Measurements from ENCODE around the gene AVPR1B.

Gene AVPR1B

DNA sequence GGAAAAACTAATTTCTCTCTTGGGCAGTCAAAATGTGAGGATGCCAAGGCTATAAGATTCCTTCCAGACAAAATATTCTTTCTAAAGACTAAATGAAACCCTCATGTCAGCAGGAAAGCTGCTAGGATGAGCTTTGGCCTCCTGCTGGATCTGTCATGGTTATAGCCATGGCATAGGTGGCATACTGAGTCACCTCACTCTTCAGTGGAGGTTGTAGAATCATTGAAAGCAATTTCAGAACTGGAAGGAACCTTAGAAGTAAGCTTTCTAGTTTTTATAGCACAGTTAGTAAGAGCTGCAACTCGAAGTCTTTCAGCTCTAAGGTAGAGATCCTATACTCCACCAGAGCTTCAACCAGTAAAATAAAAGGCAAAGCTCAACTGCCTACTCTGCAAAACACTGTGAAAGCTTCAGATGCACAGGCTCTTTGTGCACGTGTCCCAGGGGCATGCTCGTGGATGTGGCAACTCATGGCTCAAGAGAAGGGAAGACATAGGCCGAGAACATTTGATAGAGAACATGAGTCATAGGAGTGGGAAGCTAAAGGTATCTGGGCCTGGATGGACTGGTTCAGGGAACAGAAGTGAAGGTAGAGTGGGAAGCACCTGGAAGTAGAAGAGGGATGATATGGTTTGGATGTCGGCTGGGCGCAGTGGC lies 5.8 kb downstream of the AVPR1B start:
- no peaks in the 10 kb centered on the region for H3K9me3 ChIP-seq (replicated peaks; ENCODE audit: low read length)
- peaks cover 72% of the 10 kb centered on the region for H3K27me3 ChIP-seq (ENCODE audit: control insufficient read depth, insufficient read depth, low read length)
- H3K4me1 ChIP-seq (ENCODE audit: control insufficient read depth, insufficient read depth, low read length), result no peaks in the 10 kb centered on the region
- no peak overlapping the region for H3K9ac ChIP-seq (ENCODE audit: low read depth, low read length)
- H3K4me3 ChIP-seq (ENCODE audit: low read length), result no peak overlapping the region
- no peaks in the 10 kb centered on the region for H3K36me3 ChIP-seq (ENCODE audit: insufficient read depth, low read length)
- H3K4me2 ChIP-seq (ENCODE audit: low read length), result no peak overlapping the region

DNA sequence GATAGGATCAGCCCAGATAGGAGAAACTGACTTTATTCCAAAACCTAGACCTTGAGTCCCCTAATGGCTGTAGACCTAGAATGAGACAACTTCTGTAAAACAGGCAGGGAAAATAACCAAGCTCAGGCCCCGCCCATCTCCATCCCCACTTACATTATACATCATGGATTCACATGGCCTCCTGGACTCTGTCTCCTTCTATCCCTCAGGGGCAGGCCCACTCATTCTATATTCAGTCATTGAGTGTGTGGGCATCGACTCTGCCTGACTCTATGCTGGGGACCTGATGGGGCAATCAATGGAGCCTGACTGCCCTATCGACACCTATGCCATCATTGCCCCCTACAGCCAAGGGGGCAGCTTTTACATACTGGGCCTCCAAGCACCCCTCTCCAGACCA lies 6.4 kb downstream of the AVPR1B start:
- H3K36me3 ChIP-seq (ENCODE audit: insufficient read depth, low read length), result no peaks in the 10 kb centered on the region
- H3K4me2 ChIP-seq (ENCODE audit: low read length), result no peak overlapping the region
- H3K4me3 ChIP-seq (ENCODE audit: low read length), result no peak overlapping the region
- no peak overlapping the region for H3K9ac ChIP-seq (ENCODE audit: low read depth, low read length)
- no peaks in the 10 kb centered on the region for H3K9me3 ChIP-seq (replicated peaks; ENCODE audit: low read length)
- H3K4me1 ChIP-seq (ENCODE audit: control insufficient read depth, insufficient read depth, low read length), result peaks cover 3% of the 10 kb centered on the region
- H3K27me3 ChIP-seq (ENCODE audit: control insufficient read depth, insufficient read depth, low read length), result peaks cover 67% of the 10 kb centered on the region

DNA sequence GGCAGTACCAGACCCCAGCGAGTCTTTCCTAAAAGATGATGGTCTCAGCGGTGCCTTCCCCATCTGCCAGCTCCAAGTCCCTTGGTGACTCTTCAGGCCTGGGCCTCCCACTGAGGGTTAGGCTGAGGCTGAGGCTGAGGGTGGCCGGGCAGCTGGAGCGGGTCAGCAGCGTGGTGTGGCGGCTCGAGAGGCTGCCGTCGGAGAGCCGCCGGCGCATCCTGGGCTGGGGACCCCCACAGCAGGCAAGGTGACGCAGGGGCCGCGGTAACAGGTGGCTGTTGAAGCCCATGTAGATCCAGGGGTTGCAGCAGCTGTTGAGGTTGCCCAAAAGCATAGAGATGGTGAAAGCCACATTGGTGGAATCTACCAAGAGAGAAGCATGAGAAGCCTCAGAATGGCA lies 7.0 kb downstream of the AVPR1B start:
- Histone ChIP-seq H3K4me2 (ENCODE audit: low read length) (no peak overlapping the region), H3K36me3 (ENCODE audit: insufficient read depth, low read length) (no peaks in the 10 kb centered on the region), H3K9me3 (replicated peaks; ENCODE audit: low read length) (no peaks in the 10 kb centered on the region), H3K9ac (ENCODE audit: low read depth, low read length) (no peak overlapping the region), H3K4me3 (ENCODE audit: low read length) (no peak overlapping the region), H3K4me1 (ENCODE audit: control insufficient read depth, insufficient read depth, low read length) (peaks cover 3% of the 10 kb centered on the region), H3K27me3 (ENCODE audit: control insufficient read depth, insufficient read depth, low read length) (peaks cover 60% of the 10 kb centered on the region)

DNA sequence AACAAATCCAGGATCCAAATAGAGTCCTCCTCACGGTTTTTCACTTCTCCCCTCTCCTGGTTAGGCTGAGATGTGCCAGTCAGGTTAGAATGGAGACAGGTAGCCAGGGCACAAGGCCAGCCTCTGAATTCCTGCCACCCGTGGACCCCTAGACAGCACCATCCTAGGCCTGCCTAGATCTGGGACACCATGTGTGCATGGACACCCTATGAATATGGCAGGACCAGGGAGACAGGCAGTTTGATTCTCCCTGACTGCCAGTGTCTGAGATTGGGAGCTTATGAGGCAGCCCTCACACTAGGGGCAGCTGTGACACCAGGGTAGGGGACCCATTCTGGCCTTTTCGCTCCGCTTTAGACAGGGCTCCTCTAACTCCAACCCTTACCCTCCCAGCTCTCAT lies 7.5 kb downstream of the AVPR1B start:
- H3K9ac ChIP-seq (ENCODE audit: low read depth, low read length), result no peak overlapping the region
- H3K9me3 ChIP-seq (replicated peaks; ENCODE audit: low read length), result no peaks in the 10 kb centered on the region
- H3K27me3 ChIP-seq (ENCODE audit: control insufficient read depth, insufficient read depth, low read length), result peaks cover 56% of the 10 kb centered on the region
- no peaks in the 10 kb centered on the region for H3K36me3 ChIP-seq (ENCODE audit: insufficient read depth, low read length)
- peaks cover 3% of the 10 kb centered on the region for H3K4me1 ChIP-seq (ENCODE audit: control insufficient read depth, insufficient read depth, low read length)
- no peak overlapping the region for H3K4me3 ChIP-seq (ENCODE audit: low read length)
- H3K4me2 ChIP-seq (ENCODE audit: low read length), result no peak overlapping the region

DNA sequence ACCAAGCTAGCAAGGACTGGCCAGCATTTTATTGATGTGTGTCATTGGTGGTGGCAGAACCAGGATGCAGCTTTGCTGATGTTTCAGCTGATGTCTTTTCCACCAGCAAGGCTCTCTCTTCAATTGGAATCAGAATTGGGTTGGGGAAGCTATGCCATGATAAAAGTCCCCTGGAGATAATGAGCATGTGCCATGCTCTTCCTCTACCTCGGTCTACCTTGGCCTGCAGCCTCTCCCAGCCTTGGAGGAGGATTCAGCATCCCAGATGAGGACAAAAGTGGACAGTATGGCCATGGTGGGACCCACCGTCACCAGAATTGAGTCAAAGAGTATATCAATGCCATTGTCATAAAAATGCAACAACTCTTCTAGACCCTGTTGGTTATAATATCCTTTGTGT lies 8.6 kb downstream of the AVPR1B start:
- Histone ChIP-seq H3K9me3 (replicated peaks; ENCODE audit: low read length) (no peaks in the 10 kb centered on the region), H3K4me3 (ENCODE audit: low read length) (no peak overlapping the region), H3K27me3 (ENCODE audit: control insufficient read depth, insufficient read depth, low read length) (peaks cover 45% of the 10 kb centered on the region), H3K4me2 (ENCODE audit: low read length) (no peak overlapping the region), H3K4me1 (ENCODE audit: control insufficient read depth, insufficient read depth, low read length) (peaks cover 3% of the 10 kb centered on the region), H3K36me3 (ENCODE audit: insufficient read depth, low read length) (no peaks in the 10 kb centered on the region), H3K9ac (ENCODE audit: low read depth, low read length) (no peak overlapping the region)

DNA sequence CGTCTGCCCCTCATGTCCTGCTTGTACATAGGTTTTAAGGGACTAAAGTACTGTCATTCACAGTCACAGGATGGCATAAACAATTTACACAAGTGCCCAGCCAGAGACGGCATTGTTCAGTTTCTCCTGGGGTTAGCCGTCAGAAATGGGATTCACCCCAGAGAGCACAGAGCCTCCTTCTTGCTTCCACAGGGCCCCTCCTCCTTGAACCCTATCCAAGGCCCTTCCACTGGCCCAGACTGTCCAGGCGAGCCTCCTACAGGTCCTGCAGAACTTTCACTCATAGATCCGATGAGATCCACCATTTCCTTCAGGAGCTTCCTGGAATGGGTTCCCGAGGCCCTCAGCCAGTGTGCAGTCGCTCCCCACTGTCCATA lies 10.0 kb downstream of the AVPR1B start:
- no peak overlapping the region for H3K9ac ChIP-seq (ENCODE audit: low read depth, low read length)
- no peaks in the 10 kb centered on the region for H3K36me3 ChIP-seq (ENCODE audit: insufficient read depth, low read length)
- no peak overlapping the region for H3K4me2 ChIP-seq (ENCODE audit: low read length)

DNA sequence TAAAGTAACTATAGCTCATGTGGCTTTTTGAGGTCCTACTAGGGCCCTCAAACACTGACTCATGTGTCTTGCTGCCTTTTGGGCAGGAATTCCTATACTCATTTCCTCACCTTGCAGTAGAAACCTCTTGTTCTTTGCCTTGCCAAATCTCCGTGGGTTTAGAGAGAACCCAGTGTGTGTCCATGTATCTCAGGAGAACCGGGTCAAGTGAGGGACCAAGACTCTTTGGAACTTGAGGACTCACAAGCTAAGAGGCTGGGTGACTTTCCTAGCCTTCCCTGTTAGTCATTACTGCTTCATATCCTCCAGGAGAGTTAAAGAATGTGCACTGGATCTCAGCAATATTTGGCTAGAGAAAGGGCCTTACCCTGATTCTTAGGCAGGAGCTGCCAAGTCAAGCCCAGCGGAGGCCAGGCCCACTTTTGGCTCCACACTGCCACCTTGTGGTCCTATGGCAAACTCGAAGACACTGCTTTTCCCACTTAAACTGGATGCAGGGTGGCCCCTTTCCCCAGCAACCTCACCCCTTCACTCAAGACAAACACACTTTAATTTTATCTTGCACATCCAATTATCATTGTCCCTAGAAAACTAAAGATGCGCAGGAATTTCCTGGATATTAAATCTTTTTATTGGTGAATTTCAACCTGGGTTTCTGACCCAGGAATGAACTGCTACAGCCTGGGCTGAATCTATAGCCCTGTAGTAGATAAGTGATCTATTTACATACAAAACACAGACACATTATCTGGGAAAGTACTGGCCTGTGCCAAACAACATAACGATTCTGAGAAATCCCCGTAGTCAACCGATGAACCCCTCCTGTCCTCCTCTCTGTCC lies 10.6 kb downstream of the AVPR1B start:
- H3K4me1 ChIP-seq (ENCODE audit: control insufficient read depth, insufficient read depth, low read length), result peaks cover 3% of the 10 kb centered on the region
- peaks cover 52% of the 10 kb centered on the region for H3K27me3 ChIP-seq (ENCODE audit: control insufficient read depth, insufficient read depth, low read length)
- H3K4me3 ChIP-seq (ENCODE audit: low read length), result no peak overlapping the region
- no peak overlapping the region for H3K9ac ChIP-seq (ENCODE audit: low read depth, low read length)
- H3K4me2 ChIP-seq (ENCODE audit: low read length), result no peak overlapping the region
- H3K36me3 ChIP-seq (ENCODE audit: insufficient read depth, low read length), result no peaks in the 10 kb centered on the region
- H3K9me3 ChIP-seq (replicated peaks; ENCODE audit: low read length), result no peaks in the 10 kb centered on the region

More for the DNA sequence above, 10.0 kb downstream of the AVPR1B start:
- Histone ChIP-seq H3K9me3 (replicated peaks; ENCODE audit: low read length) (no peaks in the 10 kb centered on the region), H3K4me3 (ENCODE audit: low read length) (no peak overlapping the region), H3K4me1 (ENCODE audit: control insufficient read depth, insufficient read depth, low read length) (peaks cover 3% of the 10 kb centered on the region), H3K27me3 (ENCODE audit: control insufficient read depth, insufficient read depth, low read length) (peaks cover 47% of the 10 kb centered on the region)

DNA sequence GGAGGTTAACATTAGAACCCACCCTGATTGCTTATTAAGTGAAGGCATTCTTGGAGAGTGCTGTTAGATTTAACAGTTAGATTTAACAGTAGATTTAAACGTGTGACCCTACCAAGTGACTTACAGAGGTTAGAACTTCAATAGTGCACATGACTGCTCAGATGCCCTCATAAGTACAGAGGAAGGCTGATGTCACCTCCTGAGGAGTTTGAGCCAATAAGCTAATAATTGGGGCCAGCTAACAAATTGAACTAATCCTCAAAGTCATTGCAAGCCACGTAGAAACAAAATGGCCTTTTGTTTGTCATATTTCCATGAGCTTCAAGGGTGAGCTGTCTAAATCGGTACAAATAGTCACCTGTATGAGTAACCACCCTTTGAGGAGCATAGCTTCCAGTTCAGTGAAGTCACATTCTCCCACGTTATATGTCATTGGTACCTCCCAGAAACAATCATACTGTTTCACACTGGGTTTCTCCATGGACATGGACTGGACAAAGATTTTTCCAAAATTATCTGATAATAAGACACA lies 11.7 kb downstream of the AVPR1B start:
- Histone ChIP-seq H3K4me1 (ENCODE audit: control insufficient read depth, insufficient read depth, low read length) (peaks cover 3% of the 10 kb centered on the region), H3K36me3 (ENCODE audit: insufficient read depth, low read length) (no peaks in the 10 kb centered on the region), H3K9ac (ENCODE audit: low read depth, low read length) (no peak overlapping the region), H3K27me3 (ENCODE audit: control insufficient read depth, insufficient read depth, low read length) (peaks cover 51% of the 10 kb centered on the region), H3K4me2 (ENCODE audit: low read length) (no peak overlapping the region), H3K9me3 (replicated peaks; ENCODE audit: low read length) (no peaks in the 10 kb centered on the region), H3K4me3 (ENCODE audit: low read length) (no peak overlapping the region)

DNA sequence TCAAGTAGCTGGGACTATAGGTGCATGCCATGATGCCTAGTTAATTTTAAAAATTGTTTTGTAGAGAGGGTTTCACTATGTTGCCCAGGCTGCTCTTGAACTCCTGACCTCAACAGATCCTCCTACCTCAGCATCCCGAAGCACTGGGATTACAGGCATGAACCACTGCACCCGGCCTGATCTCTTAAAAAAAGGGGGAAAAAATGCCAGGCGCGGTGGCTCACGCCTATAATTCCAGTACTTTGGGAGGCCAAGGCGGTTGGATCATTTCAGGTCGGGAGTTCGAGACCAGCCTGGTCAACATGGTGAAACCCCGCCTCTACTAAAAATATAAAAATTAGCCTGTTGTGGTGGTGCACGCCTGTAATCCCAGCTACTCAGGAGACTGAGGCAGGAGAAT lies 13.2 kb downstream of the AVPR1B start:
- H3K36me3 ChIP-seq (ENCODE audit: insufficient read depth, low read length), result no peaks in the 10 kb centered on the region
- H3K4me2 ChIP-seq (ENCODE audit: low read length), result no peak overlapping the region
- H3K4me1 ChIP-seq (ENCODE audit: control insufficient read depth, insufficient read depth, low read length), result peaks cover 3% of the 10 kb centered on the region
- H3K4me3 ChIP-seq (ENCODE audit: low read length), result no peak overlapping the region
- H3K9ac ChIP-seq (ENCODE audit: low read depth, low read length), result no peak overlapping the region
- H3K9me3 ChIP-seq (replicated peaks; ENCODE audit: low read length), result no peaks in the 10 kb centered on the region
- H3K27me3 ChIP-seq (ENCODE audit: control insufficient read depth, insufficient read depth, low read length), result peaks cover 59% of the 10 kb centered on the region

DNA sequence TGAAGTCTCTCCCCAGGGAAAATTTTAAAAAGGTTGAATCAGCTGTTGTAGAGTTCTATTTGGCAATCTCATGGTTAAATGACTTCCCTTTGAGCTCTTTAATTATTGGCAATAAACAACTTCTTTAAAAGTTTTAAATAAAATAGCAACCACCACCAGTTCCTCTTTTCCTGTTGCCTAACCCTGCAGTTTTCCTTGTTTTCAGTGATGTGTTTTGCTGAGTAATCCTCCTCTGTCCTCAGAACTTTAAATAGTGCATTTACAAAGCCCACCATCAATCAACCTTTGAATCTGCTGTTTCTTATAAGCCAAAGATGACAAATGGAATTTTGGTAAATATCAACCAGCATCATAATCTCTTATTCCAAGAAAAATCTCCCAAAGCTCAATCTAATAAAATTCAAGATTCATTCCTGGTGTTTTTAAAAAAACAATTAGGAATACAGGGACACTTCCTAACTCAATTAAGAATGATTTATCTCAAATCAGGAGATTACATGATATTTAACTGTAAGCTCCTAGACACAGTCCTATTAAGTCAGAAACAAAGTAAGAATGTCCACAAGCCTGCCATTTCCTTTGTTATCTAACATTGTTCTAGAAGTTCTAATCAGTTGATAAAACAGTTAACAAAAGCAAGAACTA lies 14.8 kb downstream of the AVPR1B start:
- Histone ChIP-seq H3K4me3 (ENCODE audit: low read length) (no peak overlapping the region), H3K36me3 (ENCODE audit: insufficient read depth, low read length) (no peaks in the 10 kb centered on the region), H3K4me1 (ENCODE audit: control insufficient read depth, insufficient read depth, low read length) (peaks cover 3% of the 10 kb centered on the region), H3K9me3 (replicated peaks; ENCODE audit: low read length) (no peaks in the 10 kb centered on the region), H3K9ac (ENCODE audit: low read depth, low read length) (no peak overlapping the region), H3K27me3 (ENCODE audit: control insufficient read depth, insufficient read depth, low read length) (peaks cover 58% of the 10 kb centered on the region), H3K4me2 (ENCODE audit: low read length) (no peak overlapping the region)

DNA sequence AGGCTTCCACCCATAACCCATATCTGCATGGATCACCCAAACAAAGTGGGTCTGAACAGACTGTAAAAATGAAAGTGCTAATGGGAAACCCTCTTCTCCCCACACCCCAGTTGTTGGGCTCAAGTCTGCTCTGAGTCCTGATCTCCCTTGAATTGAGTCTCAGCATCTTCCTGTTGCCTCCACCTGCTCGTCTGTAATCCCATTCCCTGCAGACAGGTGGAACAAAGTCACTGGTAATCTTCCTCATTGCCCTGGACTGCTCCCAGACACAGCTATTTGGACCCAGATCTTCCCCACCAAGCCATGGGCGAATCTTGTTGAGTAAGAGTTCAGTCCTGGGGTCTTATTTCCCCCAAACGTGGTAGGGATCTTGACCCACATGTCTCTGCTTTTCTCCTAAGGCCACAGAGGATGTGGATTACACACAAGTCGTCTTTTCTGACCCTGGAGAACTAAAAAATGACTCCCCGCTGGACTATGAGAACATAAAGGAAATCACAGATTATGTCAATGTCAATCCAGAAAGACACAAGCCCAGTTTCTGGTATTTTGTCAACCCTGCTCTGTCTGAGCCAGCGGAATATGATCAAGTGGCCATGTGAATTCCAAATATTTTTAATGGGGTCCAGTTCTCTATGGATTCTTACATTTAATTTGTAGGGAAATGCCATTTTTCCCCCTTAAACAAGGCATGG lies 15.7 kb downstream of the AVPR1B start:
- Histone ChIP-seq H3K4me3 (ENCODE audit: low read length) (no peak overlapping the region), H3K9ac (ENCODE audit: low read depth, low read length) (no peak overlapping the region), H3K4me1 (ENCODE audit: control insufficient read depth, insufficient read depth, low read length) (peaks cover 3% of the 10 kb centered on the region), H3K9me3 (replicated peaks; ENCODE audit: low read length) (no peaks in the 10 kb centered on the region), H3K27me3 (ENCODE audit: control insufficient read depth, insufficient read depth, low read length) (peaks cover 63% of the 10 kb centered on the region), H3K4me2 (ENCODE audit: low read length) (no peak overlapping the region), H3K36me3 (ENCODE audit: insufficient read depth, low read length) (no peaks in the 10 kb centered on the region)
